Uterus (tissue), 2 donors: Measurements from ENCODE around the gene PLB1.

Experiments used
- CTCF ChIP-seq, 4 experiments: fragments of 200-600 bp in 2 of 4; fragments of 450-650 bp in 2 of 4; sonication (generic) in 2 of 4; IDR thresholded peaks; one replicate each; pipeline ENCODE4 v1.5.1; 2016 to 2019; ENCODE audit warnings: antibody characterized with exemption in 4 of 4, mild to moderate bottlenecking in 2 of 4, moderate library complexity in 1 of 4
- POLR2A ChIP-seq, 2 donors: fragments of 450-650 bp; IDR thresholded peaks; one replicate each; pipeline ENCODE4 v1.6.1; 2016; ENCODE audit warnings: antibody characterized with exemption in 2 of 2, mild to moderate bottlenecking in 1 of 2, moderate library complexity in 1 of 2

- TF ChIP-seq CTCF (IDR thresholded peaks at IDR 0.05) (no peak), POLR2A (IDR thresholded peaks at IDR 0.05) (no peak)
Observed at GRCh38 chr2:28681606-28682005, 185.7 kb downstream of the PLB1 start.
